ENCODE results near the gene RUBCN. TPM values are rescaled to one million over a fixed set of nuclear protein-coding genes. Genes with fewer than 3 reads are reported as not detected.

Gene RUBCN
- total and polyA plus RNA-seq, 2 donors (not counting 1 experiment from before 2014, with no cell fraction given), result 57.3 to 423 TPM

- peak overlapping the region; percentile 84 for H3K4me3 Mint-ChIP-seq
- Histone ChIP-seq H3K4me2 (replicated peaks; ENCODE audit: low read depth, low read length, poor library complexity, severe bottlenecking) (peak overlapping the region; percentile 84), H3K4me1 (ENCODE audit: control insufficient read depth in 2 of 2, insufficient read depth in 2 of 2, low read length in 2 of 2) (peaks cover 27 to 28% of the 10 kb centered on the region in 2 donors), H3K27ac (ENCODE audit: low read length in 2 of 2) (peak overlapping the region; percentile 72 to 77), H2AFZ (ENCODE audit: insufficient read depth, low read depth, low read length, poor library complexity, severe bottlenecking) (no peak overlapping the region), H3K27me3 (replicated peaks in 1 of 4; ENCODE audit: control extremely low read depth in 1 of 4, control insufficient read depth in 3 of 4, insufficient read depth in 4 of 4, low read length in 3 of 4) (no peaks in the 10 kb centered on the region), H3K79me2 (ENCODE audit: control insufficient read depth, insufficient read depth, low read length) (peaks cover 74% of the 10 kb centered on the region), H4K20me1 (ENCODE audit: control insufficient read depth, insufficient read depth, low read length, poor library complexity, severe bottlenecking) (peaks cover 3% of the 10 kb centered on the region), H3K4me3 (ENCODE audit: control extremely low read depth in 1 of 5, extremely low read depth in 1 of 5, insufficient read depth in 1 of 5, low read depth in 2 of 5, low read length in 4 of 5) (peak overlapping the region in 1 of 5 experiments; percentile 57), H3K9me3 (ENCODE audit: control extremely low read depth in 1 of 3, control insufficient read depth in 2 of 3, insufficient read depth in 1 of 3, low read length in 2 of 3) (no peaks in the 10 kb centered on the region), H3K36me3 (replicated peaks in 1 of 2; ENCODE audit: control extremely low read depth in 1 of 2, control insufficient read depth in 1 of 2, extremely low read depth in 1 of 2, insufficient read depth in 2 of 2, low read length in 1 of 2) (peaks cover 1 to 22% of the 10 kb centered on the region in 2 experiments), H3K9ac (ENCODE audit: low read length) (peak overlapping the region; percentile 31)
- DNase-seq (no peak), ATAC-seq (ENCODE audit: low read depth) (no peak)
- WGBS (ENCODE audit: insufficient coverage), result 81% methylated on average over 4 of the region's 4 CpGs
- H3K9me3 Mint-ChIP-seq (ENCODE audit: insufficient read depth), result no peaks in the 10 kb centered on the region
- TF ChIP-seq, protein P1, sequence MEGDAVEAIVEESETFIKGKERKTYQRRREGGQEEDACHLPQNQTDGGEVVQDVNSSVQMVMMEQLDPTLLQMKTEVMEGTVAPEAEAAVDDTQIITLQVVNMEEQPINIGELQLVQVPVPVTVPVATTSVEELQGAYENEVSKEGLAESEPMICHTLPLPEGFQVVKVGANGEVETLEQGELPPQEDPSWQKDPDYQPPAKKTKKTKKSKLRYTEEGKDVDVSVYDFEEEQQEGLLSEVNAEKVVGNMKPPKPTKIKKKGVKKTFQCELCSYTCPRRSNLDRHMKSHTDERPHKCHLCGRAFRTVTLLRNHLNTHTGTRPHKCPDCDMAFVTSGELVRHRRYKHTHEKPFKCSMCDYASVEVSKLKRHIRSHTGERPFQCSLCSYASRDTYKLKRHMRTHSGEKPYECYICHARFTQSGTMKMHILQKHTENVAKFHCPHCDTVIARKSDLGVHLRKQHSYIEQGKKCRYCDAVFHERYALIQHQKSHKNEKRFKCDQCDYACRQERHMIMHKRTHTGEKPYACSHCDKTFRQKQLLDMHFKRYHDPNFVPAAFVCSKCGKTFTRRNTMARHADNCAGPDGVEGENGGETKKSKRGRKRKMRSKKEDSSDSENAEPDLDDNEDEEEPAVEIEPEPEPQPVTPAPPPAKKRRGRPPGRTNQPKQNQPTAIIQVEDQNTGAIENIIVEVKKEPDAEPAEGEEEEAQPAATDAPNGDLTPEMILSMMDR (IDR thresholded peaks at IDR 0.05), result no peak
- no peak for TF ChIP-seq EZH2 (IDR thresholded peaks at IDR 0.05; ENCODE audit: borderline replicate concordance, insufficient read depth, low read depth, low read length, poor library complexity, severe bottlenecking)
- no peaks in the 10 kb centered on the region for H3K27me3 Mint-ChIP-seq
- intact Hi-C loops (cut with micrococcal nuclease), result no loop called here
- peak overlapping the region; percentile 76 for H3K27ac Mint-ChIP-seq
- peaks cover 54% of the 10 kb centered on the region for H3K4me1 Mint-ChIP-seq
- CTCF ChIA-PET, result interaction anchor here (4.5 kb wide), 1 partner anchor 20 kb away, joined by 26 read pairs; no protein-coding TSS in a partner anchor
- POLR2A ChIA-PET, result no interaction called here
Observed at GRCh38 chr3:197713477-197713822, 23.3 kb downstream of the RUBCN start.

DNA sequence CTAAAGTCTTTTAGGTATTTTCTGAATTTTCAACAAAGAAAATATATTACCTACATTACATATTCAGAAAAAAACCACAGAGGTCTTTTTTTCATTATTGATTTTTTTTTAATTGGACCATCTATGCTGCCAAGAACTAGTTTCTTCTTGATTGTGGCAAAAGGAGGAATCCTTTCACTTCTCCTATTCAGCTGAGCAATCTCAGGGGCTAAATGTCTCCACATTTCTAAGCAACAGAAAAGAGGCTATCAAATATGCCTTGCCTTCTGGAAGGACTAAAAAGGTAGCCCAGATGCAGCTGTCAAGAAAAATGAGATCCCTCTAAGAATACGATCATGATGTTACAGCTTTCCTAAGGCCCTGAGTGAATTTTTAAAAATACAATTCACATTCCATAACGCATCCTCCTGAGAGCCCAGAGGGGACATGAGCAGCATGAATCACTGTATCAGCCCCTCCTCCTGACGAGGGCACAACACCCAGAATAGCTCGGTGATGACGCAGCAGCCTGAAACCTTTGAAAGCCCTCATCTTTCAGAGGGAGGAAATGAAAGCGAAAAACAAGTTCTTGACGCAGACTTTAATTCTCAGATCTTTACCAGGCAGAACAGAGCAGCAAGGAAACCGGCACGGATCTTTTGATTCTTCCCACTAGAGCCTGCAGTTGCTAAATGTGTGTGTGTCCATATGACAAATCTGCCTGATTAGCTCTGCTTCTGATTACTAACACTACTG is 24.6 kb downstream of the RUBCN start:
- POLR2A ChIA-PET, result interaction anchor here (1.2 to 2.0 kb wide), 5 partner anchors 18 to 78 kb away, joined by 3 to 14 read pairs (median 5); partner anchors contain the start of genes FYTTD1 and RUBCN
- DNase-seq, result peak; percentile 93

More for the DNA sequence above, 24.6 kb downstream of the RUBCN start:
- peaks cover 1 to 15% of the 10 kb centered on the region in 2 experiments for H3K36me3 ChIP-seq (replicated peaks in 1 of 2; ENCODE audit: control extremely low read depth in 1 of 2, control insufficient read depth in 1 of 2, extremely low read depth in 1 of 2, insufficient read depth in 2 of 2, low read length in 1 of 2)
- H3K27ac Mint-ChIP-seq, result peak overlapping the region; percentile 93
- no peaks in the 10 kb centered on the region for H3K27me3 Mint-ChIP-seq
- no peaks in the 10 kb centered on the region for H4K20me1 ChIP-seq (ENCODE audit: control insufficient read depth, insufficient read depth, low read length, poor library complexity, severe bottlenecking)
- CTCF ChIA-PET, result interaction anchor here (0.5 to 4.5 kb wide), 10 partner anchors 9 to 113 kb away, joined by 3 to 26 read pairs (median 6); no protein-coding TSS in a partner anchor
- H3K4me3 ChIP-seq (ENCODE audit: control extremely low read depth in 1 of 5, extremely low read depth in 1 of 5, insufficient read depth in 1 of 5, low read depth in 2 of 5, low read length in 4 of 5), result peak overlapping the region in 4 of 5 experiments; percentile 38 to 57 (median 50)
- H3K9me3 ChIP-seq (ENCODE audit: control extremely low read depth in 1 of 3, control insufficient read depth in 2 of 3, insufficient read depth in 1 of 3, low read length in 2 of 3), result no peaks in the 10 kb centered on the region
- peak overlapping the region; percentile 84 for H3K4me2 ChIP-seq (replicated peaks; ENCODE audit: low read depth, low read length, poor library complexity, severe bottlenecking)
- peak overlapping the region; percentile 61 for H3K9ac ChIP-seq (ENCODE audit: low read length)
- WGBS (ENCODE audit: insufficient coverage), result 3% methylated on average over 6 of the region's 9 CpGs
- peak overlapping the region; percentile 84 for H3K4me3 Mint-ChIP-seq
- peaks cover 73% of the 10 kb centered on the region for H3K79me2 ChIP-seq (ENCODE audit: control insufficient read depth, insufficient read depth, low read length)
- peak; percentile 94 for ATAC-seq (ENCODE audit: low read depth)
- H2AFZ ChIP-seq (ENCODE audit: insufficient read depth, low read depth, low read length, poor library complexity, severe bottlenecking), result peak overlapping the region; percentile 11
- peaks cover 51% of the 10 kb centered on the region for H3K4me1 Mint-ChIP-seq
- TF ChIP-seq, protein P1 (IDR thresholded peaks at IDR 0.05), result no peak
- no peak for TF ChIP-seq EZH2 (IDR thresholded peaks at IDR 0.05; ENCODE audit: borderline replicate concordance, insufficient read depth, low read depth, low read length, poor library complexity, severe bottlenecking)
- no peaks in the 10 kb centered on the region for H3K9me3 Mint-ChIP-seq (ENCODE audit: insufficient read depth)
- peaks cover 28% of the 10 kb centered on the region in 2 donors for H3K4me1 ChIP-seq (ENCODE audit: control insufficient read depth in 2 of 2, insufficient read depth in 2 of 2, low read length in 2 of 2)
- intact Hi-C loops (cut with micrococcal nuclease), result loop anchor here (1.0 kb wide), 5 partner anchors 22 to 158 kb away; partner anchors contain the start of genes FYTTD1 and LRCH3
- H3K27me3 ChIP-seq (replicated peaks in 1 of 4; ENCODE audit: control extremely low read depth in 1 of 4, control insufficient read depth in 3 of 4, insufficient read depth in 4 of 4, low read length in 3 of 4), result no peaks in the 10 kb centered on the region
- peak overlapping the region; percentile 72 to 77 for H3K27ac ChIP-seq (ENCODE audit: low read length in 2 of 2)
